LHCN-M2 (cell line): ENCODE measurements around the gene VRK3. TPM values are rescaled to one million over a fixed set of nuclear protein-coding genes. Genes with fewer than 3 reads are reported as not detected.
"Not testable (repeated sequence)": the region's sequence is repeated elsewhere in the genome, so short reads cannot be mapped to it uniquely, and the experiment has no call there.

ENCODE experiments used
- DNase-seq: peaks from one replicate; pipeline ENCODE4 v3.0.0-alpha.2; 2012; ENCODE audit warnings: low read depth
- total RNA-seq: library from RNA; depleted of rRNA; stranded (reverse); fragments of >200 nt; gene quantifications from 2 replicates; pipeline ENCODE4 v1.2.3, GENCODE V29; 2014

The VRK3 gene
- total RNA-seq, 1 experiment from 2014 or later = 20.5 TPM

DNA sequence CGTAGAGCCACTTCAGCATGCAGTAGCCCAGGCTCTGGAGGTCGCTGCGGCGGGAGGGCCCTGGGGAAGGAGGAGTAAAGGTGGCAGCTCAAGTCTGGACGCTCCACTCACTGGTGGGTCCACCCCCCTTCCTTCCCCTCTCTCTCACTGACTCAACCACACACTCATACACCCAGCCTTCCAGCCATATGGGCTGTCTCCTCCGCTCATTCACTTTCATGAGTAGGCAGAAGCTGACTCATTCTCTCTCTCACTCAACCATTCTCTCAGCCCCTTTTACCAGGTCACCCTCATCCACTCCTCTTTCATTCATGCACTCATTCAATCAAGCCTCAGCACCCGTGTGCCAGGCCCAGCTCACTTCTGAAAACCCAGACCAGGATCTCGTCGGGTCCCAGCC lies 36.7 kb downstream of the VRK3 start:
- peak; percentile 24 for DNase-seq

DNA sequence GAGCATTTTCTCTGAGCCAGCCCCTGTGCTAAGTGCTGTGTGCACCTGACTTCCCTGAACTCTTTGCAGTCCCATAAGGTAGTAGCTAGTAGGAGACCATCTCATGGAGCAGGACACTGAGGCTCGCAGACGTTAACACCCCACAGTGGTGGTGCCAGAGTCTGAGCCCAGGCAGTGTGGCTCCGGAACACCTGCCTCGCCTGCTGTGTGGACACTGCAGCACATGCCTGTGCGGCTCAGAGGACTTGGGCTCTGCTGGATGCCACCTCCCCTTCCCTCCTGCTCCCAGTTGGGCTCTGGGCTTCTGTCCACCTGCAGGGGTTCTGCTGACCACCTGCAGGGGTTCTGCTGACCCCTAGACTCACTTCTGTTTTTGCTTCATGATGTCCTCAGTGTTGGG lies 37.2 kb downstream of the VRK3 start:
- no peak for DNase-seq

DNA sequence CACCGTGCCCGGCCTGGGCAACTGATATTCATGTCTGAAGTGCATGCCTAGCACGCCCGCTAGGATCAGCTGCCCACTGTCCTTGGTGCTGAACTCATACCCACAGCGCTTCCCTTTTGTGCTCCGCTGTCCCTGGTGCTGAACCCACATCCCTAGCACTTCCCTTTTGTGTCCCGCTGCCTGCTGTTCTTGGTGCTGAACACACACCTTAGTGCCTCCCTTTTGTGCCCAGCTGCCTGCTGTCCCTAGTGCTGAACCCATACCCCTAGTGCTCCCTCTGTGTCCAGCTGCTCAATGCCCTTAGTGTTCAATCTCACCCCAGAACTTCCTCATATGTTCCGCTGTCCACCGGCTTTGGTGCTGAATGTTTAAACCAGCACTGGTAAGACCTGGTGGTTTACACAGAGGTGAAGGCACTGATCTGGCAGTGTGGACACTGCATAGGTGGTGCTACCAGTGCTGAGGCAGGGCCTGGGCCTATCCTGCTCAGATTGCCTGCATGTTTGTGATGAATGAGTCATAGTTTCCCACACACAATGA lies 37.9 kb downstream of the VRK3 start:
- peak; percentile 89 for DNase-seq

DNA sequence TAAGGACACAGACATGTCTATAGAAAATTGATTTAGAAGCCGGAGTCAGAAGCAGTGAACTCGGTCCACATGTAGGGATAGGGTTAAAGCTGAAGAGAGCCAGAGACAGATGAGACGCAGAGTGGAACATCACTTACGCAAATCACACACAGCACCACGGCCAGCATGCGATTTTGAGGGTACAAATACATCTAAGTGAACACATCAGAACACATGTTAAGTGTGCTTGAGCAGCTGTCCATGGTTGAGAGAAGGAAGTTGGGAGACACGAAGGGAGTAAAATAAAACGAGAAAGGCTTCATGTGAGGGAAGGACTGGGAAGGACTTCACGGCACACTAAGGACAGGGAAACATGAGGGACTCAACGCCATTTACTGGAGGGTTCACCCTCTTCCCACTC lies 38.8 kb downstream of the VRK3 start:
- DNase-seq = no peak

DNA sequence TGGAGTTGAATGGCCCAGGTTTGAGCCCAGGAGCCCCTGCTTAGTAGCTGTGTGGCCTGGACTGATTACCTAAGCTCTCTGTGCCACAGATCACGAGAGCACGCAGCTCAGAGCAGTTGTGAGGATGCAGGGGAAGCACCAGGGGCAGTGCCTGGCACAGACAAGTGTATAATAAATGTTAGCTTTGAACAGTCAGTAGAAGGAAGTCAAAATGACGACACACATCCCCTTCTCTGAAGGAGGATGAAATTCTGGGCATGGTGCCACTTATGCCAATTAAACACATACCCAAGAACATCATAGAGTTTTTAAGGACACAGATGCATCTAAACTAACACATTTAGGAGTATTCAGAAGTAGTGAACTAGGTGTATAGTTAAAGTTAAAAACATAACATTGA lies 39.3 kb downstream of the VRK3 start:
- no peak for DNase-seq

DNA sequence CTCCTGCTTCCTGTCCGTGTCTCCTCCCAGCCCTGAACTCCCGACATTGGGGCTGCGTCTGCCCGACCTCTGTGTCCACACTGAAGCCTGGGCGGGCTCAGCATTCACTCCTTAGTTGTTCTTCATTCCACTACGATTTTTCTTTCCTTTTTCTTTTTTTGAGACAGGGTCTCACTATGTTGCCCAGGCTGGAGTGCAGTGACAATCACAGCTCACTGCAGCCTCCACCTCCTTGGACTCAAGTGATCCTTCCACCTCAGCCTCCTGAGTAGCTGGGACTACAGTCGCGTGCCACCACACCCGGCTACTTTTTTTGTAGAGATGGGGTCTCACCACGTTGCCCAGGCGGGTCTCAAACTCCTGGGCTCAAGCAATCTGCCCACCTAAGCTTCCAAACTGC lies 40.7 kb downstream of the VRK3 start:
- no peak for DNase-seq

DNA sequence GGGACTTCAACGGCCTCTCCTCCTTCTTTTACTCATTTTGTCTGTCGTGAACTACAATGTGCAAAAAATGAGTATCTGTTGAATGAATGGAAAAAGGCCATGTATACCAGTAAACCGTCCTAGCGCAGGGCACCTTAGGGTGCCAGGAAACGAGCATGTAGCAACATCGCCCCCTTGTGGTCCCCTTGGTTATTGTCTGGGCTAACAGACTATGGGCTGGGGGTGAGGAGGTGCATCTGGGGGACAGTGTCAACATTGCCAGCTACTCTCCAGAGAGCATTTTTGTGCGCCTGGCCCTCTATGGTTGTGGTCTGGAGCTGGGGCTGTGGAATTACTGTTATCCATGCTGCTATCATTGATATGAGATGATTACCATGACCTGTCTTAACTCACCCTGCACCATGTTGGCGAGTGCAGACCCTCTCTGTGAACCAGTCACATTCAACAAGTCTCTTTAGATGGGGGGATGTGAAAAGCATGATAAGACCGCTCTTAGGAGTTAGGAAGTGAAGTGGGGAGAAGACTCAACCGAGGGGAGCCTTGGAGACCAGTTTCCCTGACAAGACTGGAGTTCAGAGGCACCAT lies 41.4 kb downstream of the VRK3 start:
- peak; percentile 29 for DNase-seq

DNA sequence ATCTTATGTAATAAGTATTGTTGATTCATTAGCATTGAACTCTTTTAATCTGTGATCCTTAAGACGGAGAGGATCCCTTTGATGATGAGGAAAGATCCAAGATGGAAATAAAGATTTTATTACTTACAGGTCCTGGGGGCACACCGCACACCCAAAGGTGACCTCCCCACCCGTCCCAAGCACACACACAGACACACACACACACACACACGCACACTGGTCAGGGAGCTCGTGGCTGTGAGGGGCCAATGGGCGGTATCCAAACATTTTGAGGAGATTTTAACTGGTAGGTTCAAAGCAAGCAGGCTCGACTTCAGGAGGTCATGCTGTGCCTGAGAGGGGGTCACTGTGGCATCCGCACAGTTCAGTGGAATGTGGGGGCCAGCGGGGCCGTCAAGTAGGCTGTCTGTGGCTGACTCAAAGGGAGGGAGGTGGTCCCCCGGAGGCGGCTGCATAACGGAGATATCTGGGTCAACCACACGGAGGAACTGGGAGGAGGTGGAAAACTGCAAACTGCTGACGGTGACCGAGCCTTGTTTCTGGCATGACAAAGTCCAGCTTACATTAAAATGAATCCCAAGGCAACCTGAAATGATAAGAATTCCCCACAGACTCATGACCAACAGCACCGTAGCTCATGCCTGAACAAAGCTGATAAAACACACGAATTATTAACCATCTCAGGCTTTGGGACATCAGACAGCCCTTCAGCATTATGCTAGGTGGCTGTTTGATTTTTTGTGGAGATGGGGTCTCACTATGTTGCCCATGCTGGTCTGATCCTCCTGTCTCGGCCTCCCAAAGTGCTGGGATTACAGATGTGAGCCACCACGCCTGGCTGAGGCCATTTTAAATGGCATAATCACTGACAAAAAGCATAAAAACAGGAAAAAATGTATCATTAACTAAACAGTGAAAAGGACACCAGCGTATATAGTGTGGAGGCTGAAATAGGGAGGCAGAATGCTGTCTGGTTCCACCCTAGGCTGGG lies 43.3 kb downstream of the VRK3 start:
- DNase-seq = no peak

DNA sequence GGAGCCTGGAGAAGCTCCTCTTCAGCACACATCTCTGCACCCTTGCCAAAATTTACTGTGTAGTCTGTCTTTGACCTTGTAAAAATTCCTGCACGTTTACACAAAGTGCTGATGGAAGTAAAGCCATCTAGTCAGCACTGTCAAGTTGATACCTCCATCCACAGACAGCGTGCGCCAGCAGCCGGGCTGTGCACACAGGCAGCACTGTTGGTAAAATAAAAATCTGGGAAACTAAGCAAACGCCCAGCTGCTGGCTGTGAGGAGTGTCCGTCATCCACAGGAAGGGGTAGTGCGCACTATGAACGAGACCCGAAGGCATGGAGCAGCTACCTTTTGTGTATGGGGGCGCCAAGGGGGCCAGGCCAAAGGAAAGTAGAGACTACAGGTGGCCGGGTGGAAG lies 46.8 kb downstream of the VRK3 start:
- DNase-seq = no peak

DNA sequence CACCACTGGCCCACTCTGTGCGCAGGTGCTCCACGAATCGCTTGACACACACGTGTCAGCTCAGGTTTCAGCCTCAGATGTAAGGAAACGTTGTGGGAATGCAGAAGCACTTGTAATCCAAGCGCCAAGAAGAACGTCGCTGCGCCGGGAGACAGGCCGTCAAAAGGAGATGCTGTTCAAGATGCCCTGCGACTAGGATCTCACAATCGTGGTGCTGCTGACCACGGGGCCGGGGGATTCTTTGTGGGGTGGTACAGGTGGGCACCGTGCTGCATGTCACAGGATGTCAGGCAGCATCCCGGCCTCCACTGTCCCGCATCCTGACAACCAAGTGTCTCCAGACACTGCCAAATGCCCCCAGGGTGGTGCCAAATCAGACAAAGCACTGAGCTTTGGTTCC lies 47.3 kb downstream of the VRK3 start:
- no peak for DNase-seq

DNA sequence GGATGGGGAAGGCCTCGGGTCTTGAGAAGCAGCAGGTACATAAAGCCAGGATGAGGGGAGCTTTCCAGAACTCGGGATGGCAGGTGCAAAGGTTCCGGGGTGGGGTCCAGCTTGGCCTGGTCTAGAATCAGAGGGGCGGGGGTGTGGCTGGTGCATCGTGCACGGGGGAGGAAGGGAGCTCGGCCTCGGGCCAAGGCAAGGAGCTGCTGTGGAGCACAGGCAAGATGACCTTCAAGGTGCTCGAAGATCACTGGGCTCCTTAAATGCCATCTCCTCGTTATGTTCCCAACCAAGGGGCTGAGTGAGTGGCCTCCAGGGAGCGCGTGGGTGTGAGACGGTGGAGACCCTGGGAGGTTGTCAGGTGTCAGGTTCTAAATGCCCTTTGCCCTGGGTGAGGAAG lies 48.1 kb downstream of the VRK3 start:
- DNase-seq = no peak

DNA sequence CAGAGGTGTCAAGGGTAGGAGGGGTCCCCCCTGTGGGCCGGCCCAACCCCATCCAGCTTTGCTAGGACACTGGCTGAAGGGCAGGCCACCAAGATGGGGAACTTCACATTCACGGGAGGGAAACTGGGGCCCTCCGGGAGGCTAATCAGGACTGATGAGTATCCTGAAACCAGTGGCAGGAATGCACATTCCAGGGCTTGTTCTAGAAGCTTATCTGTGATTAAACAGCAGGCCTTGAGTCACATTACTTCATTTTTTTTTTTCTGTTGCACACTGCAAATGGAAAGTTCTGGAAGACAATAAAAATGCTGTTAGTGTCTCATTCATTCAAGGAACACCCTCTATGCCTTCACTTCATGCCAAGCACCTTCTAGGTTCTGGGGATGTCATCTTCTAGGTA lies 48.7 kb downstream of the VRK3 start:
- no peak for DNase-seq

DNA sequence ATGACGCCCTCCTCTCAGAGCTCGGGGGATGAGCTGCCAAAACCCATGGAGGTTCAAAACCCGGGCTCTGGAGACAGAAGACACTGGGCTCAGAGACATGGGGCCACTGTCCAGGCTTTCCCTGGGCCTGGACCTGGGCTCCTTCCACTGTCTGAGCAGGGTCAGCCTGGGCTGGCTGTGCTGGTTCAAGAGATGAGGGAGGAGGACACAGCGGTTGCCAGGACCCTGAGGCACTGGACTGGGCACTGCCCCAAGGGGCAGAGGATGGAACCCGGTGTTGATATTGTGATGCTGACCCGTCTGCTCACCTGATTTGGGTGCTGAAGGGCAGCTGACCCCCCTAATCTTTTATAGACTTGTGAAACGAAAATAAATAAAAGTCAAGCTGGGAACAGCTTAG lies 50.1 kb downstream of the VRK3 start:
- no peak for DNase-seq

DNA sequence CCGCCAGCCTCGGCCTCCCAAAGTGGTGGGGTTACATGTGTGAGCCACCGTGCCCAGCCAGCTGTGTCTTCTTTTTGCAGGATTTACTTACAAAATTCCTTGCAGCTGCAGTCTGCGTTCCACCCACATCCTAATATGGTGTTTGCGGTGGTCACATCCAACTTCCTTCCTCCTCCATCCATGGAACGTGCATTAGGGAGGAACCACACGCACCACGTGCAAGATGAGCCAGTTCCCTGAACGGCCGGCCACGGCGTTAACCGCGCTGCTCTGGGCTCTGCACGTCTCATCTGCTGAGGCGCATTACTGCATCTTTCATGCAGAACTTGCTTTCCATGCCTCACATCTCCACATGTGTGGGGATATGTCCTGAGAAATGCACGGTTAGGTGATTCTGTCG lies 51.2 kb downstream of the VRK3 start:
- no peak for DNase-seq

DNA sequence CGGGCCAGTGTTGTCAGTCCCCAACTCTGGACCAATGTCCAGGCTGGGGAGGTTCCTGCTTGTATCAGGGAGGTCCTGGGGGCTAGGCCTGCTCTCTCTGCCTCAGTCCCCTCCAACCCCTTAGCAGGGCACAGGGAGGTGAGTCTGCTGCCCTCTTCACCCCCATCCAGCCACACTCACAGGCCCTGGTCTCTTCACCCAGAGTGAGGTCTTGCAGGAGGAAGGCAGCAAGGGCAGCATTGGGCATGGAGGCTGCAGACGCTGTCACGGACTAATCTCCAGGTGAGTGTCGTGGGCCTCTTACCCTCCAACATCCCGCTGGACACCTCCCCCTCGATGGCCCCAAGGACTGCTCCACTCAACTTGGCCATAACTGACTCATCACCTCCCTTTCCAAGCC lies 52.3 kb downstream of the VRK3 start:
- DNase-seq = no peak

DNA sequence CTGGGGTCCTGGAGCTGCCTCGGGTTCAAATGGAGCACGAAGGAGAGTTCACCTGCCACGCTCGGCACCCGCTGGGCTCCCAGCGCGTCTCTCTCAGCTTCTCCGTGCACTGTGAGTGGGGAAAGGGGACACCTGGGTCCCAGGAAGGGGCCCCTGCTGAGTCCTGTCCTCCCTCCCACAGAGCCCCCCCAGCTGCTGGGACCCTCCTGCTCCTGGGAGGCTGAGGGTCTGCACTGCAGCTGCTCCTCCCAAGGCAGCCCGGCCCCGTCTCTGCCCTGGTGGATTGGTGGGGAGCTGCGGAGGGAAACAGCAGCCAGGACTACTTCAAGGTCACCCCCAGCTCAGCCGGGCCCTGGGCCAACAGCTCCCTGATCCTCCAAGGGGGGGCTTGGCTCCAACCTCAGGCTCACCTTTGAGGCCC lies 53.2 kb downstream of the VRK3 start:
- no peak for DNase-seq

DNA sequence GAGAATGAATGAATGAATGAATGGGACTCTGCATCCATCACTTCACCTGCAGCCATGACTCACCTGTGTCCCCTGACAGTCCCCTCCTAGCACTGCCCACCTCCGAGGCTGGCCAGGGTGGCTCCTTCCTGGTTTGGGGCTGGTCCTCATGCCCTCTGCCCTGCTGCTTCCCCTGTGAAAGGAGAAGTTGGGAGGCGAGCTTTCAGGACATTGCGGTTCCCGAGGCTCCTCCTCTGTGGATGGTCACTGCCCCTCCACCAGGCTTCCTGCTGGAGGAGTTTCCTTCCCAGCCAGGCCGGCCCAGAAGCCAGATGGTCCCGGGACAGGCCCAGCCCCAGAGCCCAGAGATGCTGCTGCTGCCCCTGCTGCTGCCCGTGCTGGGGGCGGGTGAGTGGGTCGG lies 55.8 kb downstream of the VRK3 start:
- not testable (repeated sequence) for DNase-seq

DNA sequence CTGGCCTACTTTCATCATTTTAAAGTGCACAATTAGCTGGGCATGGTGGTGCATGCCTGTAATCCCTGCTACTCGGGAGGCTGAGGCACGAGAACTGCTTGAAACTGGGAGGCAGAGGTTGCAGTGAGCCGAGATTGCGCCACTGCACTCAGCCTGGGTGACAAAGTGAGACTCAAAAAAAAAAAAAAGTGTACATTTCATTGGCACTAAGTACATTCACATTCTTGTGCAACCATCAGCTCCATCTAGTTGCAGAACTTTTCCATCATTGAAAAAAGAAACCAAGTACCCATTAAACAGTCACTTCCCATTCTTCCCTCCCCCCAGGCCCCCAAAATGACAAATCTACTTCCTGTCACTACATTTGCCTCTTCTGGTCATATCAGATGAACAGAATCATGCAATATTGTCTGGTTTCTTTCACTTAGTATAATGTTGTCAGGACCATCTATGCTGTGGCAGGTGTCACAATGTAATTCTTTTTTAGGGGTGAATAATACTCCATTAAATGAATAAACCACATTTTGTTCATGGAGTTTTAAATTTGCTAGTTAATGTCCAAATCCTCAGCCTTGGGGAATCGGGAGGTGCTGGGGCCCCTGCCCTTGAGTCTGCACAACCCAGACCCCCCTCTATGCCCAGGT lies 56.8 kb downstream of the VRK3 start:
- no peak for DNase-seq

DNA sequence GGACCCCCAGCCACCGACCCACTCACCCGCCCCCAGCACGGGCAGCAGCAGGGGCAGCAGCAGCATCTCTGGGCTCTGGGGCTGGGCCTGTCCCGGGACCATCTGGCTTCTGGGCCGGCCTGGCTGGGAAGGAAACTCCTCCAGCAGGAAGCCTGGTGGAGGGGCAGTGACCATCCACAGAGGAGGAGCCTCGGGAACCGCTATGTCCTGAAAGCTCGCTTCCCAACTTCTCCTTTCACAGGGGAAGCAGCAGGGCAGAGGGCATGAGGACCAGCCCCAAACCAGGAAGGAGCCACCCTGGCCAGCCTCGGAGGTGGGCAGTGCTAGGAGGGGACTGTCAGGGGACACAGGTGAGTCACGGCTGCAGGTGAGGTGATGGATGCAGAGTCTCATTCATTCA lies 64.2 kb downstream of the VRK3 start, which contains the start of gene SIGLEC11:
TSS of gene SIGLEC11 (minus strand) at position 193 of the 400 bp plus-strand sequence. CDS start at position 102, 91 bp downstream.
- DNase-seq = not testable (repeated sequence)

DNA sequence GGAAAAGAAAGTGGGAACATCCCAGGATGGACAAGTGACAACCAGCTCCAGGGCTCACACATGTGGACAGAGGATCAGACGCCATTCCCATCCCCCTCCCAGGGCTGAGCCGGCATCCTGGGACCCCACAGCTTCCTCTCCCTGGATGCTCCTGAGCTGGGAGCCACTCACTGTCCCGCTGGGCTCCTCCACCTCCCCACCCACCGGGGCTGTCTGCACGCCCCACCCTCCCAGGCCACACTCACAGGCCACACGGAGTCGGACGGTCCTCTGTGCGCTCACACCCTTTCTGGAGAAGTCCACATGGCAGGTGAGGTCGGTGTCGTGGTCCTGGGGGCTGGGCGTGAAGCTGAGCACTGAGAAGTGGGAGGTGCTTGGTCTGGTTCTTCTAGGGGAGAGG lies 65.3 kb downstream of the VRK3 start:
- DNase-seq = not testable (repeated sequence)

DNA sequence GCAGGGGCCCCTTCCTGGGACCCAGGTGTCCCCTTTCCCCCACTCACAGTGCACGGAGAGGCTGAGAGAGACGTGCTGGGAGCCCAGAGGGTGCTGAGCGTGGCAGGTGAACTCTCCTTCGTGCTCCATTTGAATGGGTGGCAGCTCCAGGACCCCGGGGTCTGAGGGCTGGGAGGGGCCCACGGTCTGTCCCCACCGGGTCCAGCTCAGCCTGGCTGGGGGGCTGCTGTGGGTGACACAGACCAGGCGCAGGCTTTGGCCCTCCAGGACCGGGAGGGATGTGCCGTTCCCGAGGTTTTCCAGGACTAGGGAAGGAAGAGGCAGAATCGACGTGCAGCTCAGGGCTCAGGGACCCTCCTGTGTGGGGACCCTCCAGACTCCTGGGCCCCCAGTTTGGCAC lies 66.6 kb downstream of the VRK3 start:
- not testable (repeated sequence) for DNase-seq

DNA sequence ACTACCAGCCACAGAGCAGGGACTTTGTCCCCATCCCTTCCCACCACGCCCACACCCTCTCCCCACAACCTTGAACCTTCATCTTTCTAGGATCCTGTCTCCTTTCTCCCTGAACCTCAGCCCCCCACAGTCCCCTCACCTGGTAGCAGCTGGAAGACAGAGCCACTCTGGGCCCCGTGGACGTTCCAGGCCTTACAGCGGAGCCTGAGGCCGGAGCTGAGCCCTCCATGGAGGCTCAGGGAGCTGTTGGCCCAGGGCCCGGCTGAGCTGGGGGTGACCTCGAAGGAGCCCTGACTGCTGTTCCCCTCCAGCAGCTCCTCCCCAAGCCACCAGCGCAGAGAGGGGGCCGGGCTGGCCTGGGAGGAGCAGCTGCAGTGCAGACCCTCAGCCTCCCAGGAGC lies 67.0 kb downstream of the VRK3 start:
- not testable (repeated sequence) for DNase-seq
